HUES6 (cell line): ENCODE data around the gene EEF1A2.
"Not testable (repeated sequence)": the region's sequence is repeated elsewhere in the genome, so short reads cannot be mapped to it uniquely, and the experiment has no call there.

ENCODE experiments used
- H3K27ac ChIP-seq: 2 replicates; pipeline ENCODE4 v1.7.0; 2013; ENCODE audit warnings: low read depth, mild to moderate bottlenecking, low read length, inconsistent platforms
- H3K27me3 ChIP-seq: 2 replicates; pipeline ENCODE4 v1.6.1; 2013; ENCODE audit warnings: low read length; ENCODE audit not compliant: control insufficient read depth, insufficient read depth
- H3K36me3 ChIP-seq: 2 replicates; pipeline ENCODE4 v1.6.1; 2013; ENCODE audit warnings: low read length; ENCODE audit not compliant: control insufficient read depth, insufficient read depth
- H3K4me1 ChIP-seq: 2 replicates; pipeline ENCODE4 v1.6.1; 2013; ENCODE audit warnings: low read length; ENCODE audit not compliant: control insufficient read depth, insufficient read depth
- H3K4me3 ChIP-seq: 2 replicates; pipeline ENCODE4 v1.5.1; 2013; ENCODE audit warnings: low read depth, low read length
- H3K9ac ChIP-seq: one replicate; pipeline ENCODE4 v1.6.1; 2013; ENCODE audit warnings: mild to moderate bottlenecking, low read length
- H3K9me3 ChIP-seq: 2 replicates; pipeline ENCODE4 v1.6.1; 2013; ENCODE audit warnings: low read depth, low read length; ENCODE audit not compliant: control insufficient read depth, insufficient read depth

Gene EEF1A2

GRCh38 chr20:63479695-63480419 lies 19.0 kb downstream of the EEF1A2 start:
- not testable (repeated sequence) for H3K36me3 ChIP-seq, H3K9me3 ChIP-seq, H3K4me3 ChIP-seq, H3K27ac ChIP-seq, H3K9ac ChIP-seq
- peaks cover 39% of the 10 kb centered on the region for H3K27me3 ChIP-seq
- peaks cover 16% of the 10 kb centered on the region for H3K4me1 ChIP-seq

- Histone ChIP-seq H3K9me3 (no peaks in the 10 kb centered on the region), H3K4me1 (peaks cover 21% of the 10 kb centered on the region), H3K36me3 (no peaks in the 10 kb centered on the region), H3K9ac (no peak overlapping the region), H3K27ac (no peak overlapping the region), H3K4me3 (no peak overlapping the region), H3K27me3 (peaks cover 45% of the 10 kb centered on the region)
These were observed 20.3 kb downstream of the EEF1A2 start for GRCh38 chr20:63478346-63479302.

GRCh38 chr20:63477944-63478343 lies 20.9 kb downstream of the EEF1A2 start:
- peaks cover 52% of the 10 kb centered on the region for H3K27me3 ChIP-seq
- peaks cover 22% of the 10 kb centered on the region for H3K4me1 ChIP-seq

GRCh38 chr20:63477061-63477616 lies 21.7 kb downstream of the EEF1A2 start:
- Histone ChIP-seq H3K9ac (no peak overlapping the region), H3K27me3 (peaks cover 54% of the 10 kb centered on the region), H3K4me3 (no peak overlapping the region), H3K36me3 (no peaks in the 10 kb centered on the region), H3K4me1 (peaks cover 19% of the 10 kb centered on the region), H3K9me3 (no peaks in the 10 kb centered on the region), H3K27ac (no peak overlapping the region)

More at GRCh38 chr20:63477944-63478343, 20.9 kb downstream of the EEF1A2 start:
- Histone ChIP-seq H3K27ac (no peak overlapping the region), H3K9ac (no peak overlapping the region), H3K9me3 (no peaks in the 10 kb centered on the region), H3K4me3 (no peak overlapping the region), H3K36me3 (no peaks in the 10 kb centered on the region)

- H3K4me1 ChIP-seq = peaks cover 18% of the 10 kb centered on the region; the same call in 1 of the 2 replicates
- H3K4me3 ChIP-seq = no peak overlapping the region
- H3K9ac ChIP-seq = no peak overlapping the region
- H3K36me3 ChIP-seq = no peaks in the 10 kb centered on the region
- H3K27ac ChIP-seq = no peak overlapping the region
- H3K9me3 ChIP-seq = no peaks in the 10 kb centered on the region
- peaks cover 69% of the 10 kb centered on the region for H3K27me3 ChIP-seq
These were observed 23.7 kb downstream of the EEF1A2 start for GRCh38 chr20:63475209-63475608.

GRCh38 chr20:63473555-63474449 lies 25.1 kb downstream of the EEF1A2 start:
- Histone ChIP-seq H3K9ac (no peak overlapping the region), H3K36me3 (no peaks in the 10 kb centered on the region), H3K4me1 (peaks cover 19% of the 10 kb centered on the region; the same call in 1 of the 2 replicates), H3K27me3 (peaks cover 78% of the 10 kb centered on the region), H3K9me3 (no peaks in the 10 kb centered on the region), H3K27ac (no peak overlapping the region), H3K4me3 (no peak overlapping the region)

- Histone ChIP-seq H3K9ac (no peak overlapping the region), H3K27me3 (peaks cover 72% of the 10 kb centered on the region), H3K36me3 (no peaks in the 10 kb centered on the region), H3K9me3 (no peaks in the 10 kb centered on the region), H3K27ac (no peak overlapping the region), H3K4me1 (peaks cover 19% of the 10 kb centered on the region; the same call in 1 of the 2 replicates), H3K4me3 (no peak overlapping the region)
These were observed 26.0 kb downstream of the EEF1A2 start for GRCh38 chr20:63472862-63473390.

GRCh38 chr20:63471981-63472831 lies 26.7 kb downstream of the EEF1A2 start, which contains the start of gene KCNQ2:
Gene KCNQ2 (minus strand): TSS chr20:63472655. CDS start chr20:63472463, 192 bp downstream.
- Histone ChIP-seq H3K9me3 (no peaks in the 10 kb centered on the region), H3K4me1 (peaks cover 18% of the 10 kb centered on the region; the same call in 1 of the 2 replicates), H3K27me3 (peaks cover 70% of the 10 kb centered on the region), H3K27ac (no peak within 1 kb of the TSS), H3K4me3 (peak within 1 kb of the TSS; percentile 74), H3K9ac (no peak within 1 kb of the TSS), H3K36me3 (no peaks in the 10 kb centered on the region)

GRCh38 chr20:63471717-63471980 lies 27.2 kb downstream of the EEF1A2 start:
- H3K4me1 ChIP-seq = peaks cover 15% of the 10 kb centered on the region; the same call in 1 of the 2 replicates
- no peak overlapping the region for H3K9ac ChIP-seq
- H3K36me3 ChIP-seq = no peaks in the 10 kb centered on the region
- no peaks in the 10 kb centered on the region for H3K9me3 ChIP-seq
- peaks cover 66% of the 10 kb centered on the region for H3K27me3 ChIP-seq
- peak overlapping the region; percentile 74 for H3K4me3 ChIP-seq
- no peak overlapping the region for H3K27ac ChIP-seq
